Neural progenitor cell (in vitro differentiated cells): ENCODE data around the gene PKHD1.

Experiments
- EZH2 ChIP-seq: fragments of 200-600 bp; sonication (generic); IDR thresholded peaks from 2 replicates; pipeline ENCODE4 v1.6.1; 2017; ENCODE audit warnings: antibody characterized with exemption, mild to moderate bottlenecking, moderate library complexity
- EZH2phosphoT487 ChIP-seq: fragments of 200-600 bp; sonication (generic); IDR thresholded peaks from 2 replicates; pipeline ENCODE4 v1.6.1; 2017; ENCODE audit warnings: antibody characterized with exemption
- TF ChIP-seq, protein P1 (sequence below): fragments of 200-600 bp; sonication (generic); IDR thresholded peaks from 2 replicates; pipeline ENCODE4 v1.5.1; 2017; ENCODE audit warnings: antibody characterized with exemption, mild to moderate bottlenecking

DNA sequence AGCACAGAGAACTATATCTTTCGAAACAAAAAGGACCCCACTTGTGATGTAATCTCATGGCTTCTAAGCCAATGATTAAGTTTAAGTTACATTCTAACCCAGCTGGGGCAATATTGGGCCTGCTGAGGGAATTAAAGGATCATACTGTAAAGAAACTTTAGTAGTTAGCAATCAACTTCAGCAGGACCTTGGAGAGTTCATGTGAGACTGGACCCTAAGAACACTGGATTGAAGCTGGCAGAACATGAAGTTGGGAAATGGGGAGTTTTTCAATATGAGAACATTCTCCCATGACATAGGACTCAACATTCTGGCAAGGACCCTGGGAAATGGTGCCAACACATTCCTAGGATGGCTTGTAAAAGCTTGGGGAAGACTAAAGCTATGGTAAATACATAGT lies 516.2 kb downstream of the PKHD1 start:
- TF ChIP-seq, protein P1, sequence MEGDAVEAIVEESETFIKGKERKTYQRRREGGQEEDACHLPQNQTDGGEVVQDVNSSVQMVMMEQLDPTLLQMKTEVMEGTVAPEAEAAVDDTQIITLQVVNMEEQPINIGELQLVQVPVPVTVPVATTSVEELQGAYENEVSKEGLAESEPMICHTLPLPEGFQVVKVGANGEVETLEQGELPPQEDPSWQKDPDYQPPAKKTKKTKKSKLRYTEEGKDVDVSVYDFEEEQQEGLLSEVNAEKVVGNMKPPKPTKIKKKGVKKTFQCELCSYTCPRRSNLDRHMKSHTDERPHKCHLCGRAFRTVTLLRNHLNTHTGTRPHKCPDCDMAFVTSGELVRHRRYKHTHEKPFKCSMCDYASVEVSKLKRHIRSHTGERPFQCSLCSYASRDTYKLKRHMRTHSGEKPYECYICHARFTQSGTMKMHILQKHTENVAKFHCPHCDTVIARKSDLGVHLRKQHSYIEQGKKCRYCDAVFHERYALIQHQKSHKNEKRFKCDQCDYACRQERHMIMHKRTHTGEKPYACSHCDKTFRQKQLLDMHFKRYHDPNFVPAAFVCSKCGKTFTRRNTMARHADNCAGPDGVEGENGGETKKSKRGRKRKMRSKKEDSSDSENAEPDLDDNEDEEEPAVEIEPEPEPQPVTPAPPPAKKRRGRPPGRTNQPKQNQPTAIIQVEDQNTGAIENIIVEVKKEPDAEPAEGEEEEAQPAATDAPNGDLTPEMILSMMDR, result no peak
- TF ChIP-seq EZH2phosphoT487, result no peak
- TF ChIP-seq EZH2, result no peak
